Measurements from ENCODE around the gene ZSWIM7. TPM values are rescaled to one million over a fixed set of nuclear protein-coding genes. Genes with fewer than 3 reads are reported as not detected.

ZSWIM7 gene
- total and polyA plus RNA-seq, 2 of the 4 experiments (the other 2 are of a cell fraction): 6.8 to 12.1 TPM

- no peak for TF ChIP-seq ELK1 (IDR thresholded peaks at IDR 0.05; ENCODE audit: borderline replicate concordance, low read depth, low read length)
- no peak for TF ChIP-seq CHD1 (IDR thresholded peaks at IDR 0.05; ENCODE audit: low read depth, low read length)
- no peak for TF ChIP-seq FOS (IDR thresholded peaks at IDR 0.05; ENCODE audit: low read depth, low read length)
- TF ChIP-seq CEBPB (IDR thresholded peaks at IDR 0.05; ENCODE audit: low read depth, low read length): no peak
These were observed 1.4 kb downstream of the ZSWIM7 start (continued) for GRCh38 chr17:15998031-15998562.

GRCh38 chr17:15996322-15996721 is 3.2 kb downstream of the ZSWIM7 start:
- Histone ChIP-seq H3K79me1 (ENCODE audit: low read depth in 1 of 2, low read length in 2 of 2) (peaks cover 19 to 24% of the 10 kb centered on the region in 2 experiments), H4K20me1 (ENCODE audit: insufficient read depth, low read length) (peaks cover 5% of the 10 kb centered on the region; the same call in 1 of the 2 replicates), H2BK20ac (ENCODE audit: low read depth, low read length) (no peak overlapping the region), H2AFZ (replicated peaks; ENCODE audit: low read length, poor library complexity) (no peak overlapping the region), H3K9me3 (ENCODE audit: control insufficient read depth, insufficient read depth, low read length) (no peaks in the 10 kb centered on the region), H2AK5ac (ENCODE audit: low read depth, low read length) (no peak overlapping the region), H3K23ac (ENCODE audit: low read depth, low read length) (no peak overlapping the region), H3K4me2 (ENCODE audit: low read depth, low read length) (no peak overlapping the region), H3K4ac (ENCODE audit: low read depth, low read length) (no peak overlapping the region), H3K56ac (ENCODE audit: extremely low read depth, insufficient read depth, low read length) (no peak overlapping the region), H4K5ac (ENCODE audit: low read depth, low read length) (no peak overlapping the region), H3K9me1 (ENCODE audit: insufficient read depth, low read length) (peaks cover 5% of the 10 kb centered on the region; the same call in 1 of the 2 replicates), H3K4me3 (ENCODE audit: insufficient read depth, low read depth, low read length) (no peak overlapping the region), H2BK5ac (ENCODE audit: low read depth, low read length, poor library complexity, severe bottlenecking) (no peak overlapping the region), H3K27me3 (ENCODE audit: control insufficient read depth, insufficient read depth, low read length) (no peaks in the 10 kb centered on the region), H2BK15ac (ENCODE audit: low read depth, low read length) (no peak overlapping the region), H4K8ac (ENCODE audit: low read depth in 2 of 2, low read length in 2 of 2) (no peak overlapping the region), H3K9ac (ENCODE audit: low read depth, low read length) (no peak overlapping the region), H4K91ac (ENCODE audit: insufficient read depth, low read depth, low read length) (no peak overlapping the region), H3K18ac (ENCODE audit: low read depth, low read length) (no peak overlapping the region), H3K14ac (replicated peaks; ENCODE audit: low read depth, low read length) (no peak overlapping the region), H3K4me1 (ENCODE audit: control insufficient read depth, insufficient read depth, low read length) (peaks cover 6% of the 10 kb centered on the region; the same call in 1 of the 2 replicates), H2BK120ac (ENCODE audit: low read depth, low read length) (no peak overlapping the region), H3K27ac (ENCODE audit: insufficient read depth, low read length) (no peak overlapping the region), H3K36me3 (ENCODE audit: control insufficient read depth, insufficient read depth, low read length) (peaks cover 4% of the 10 kb centered on the region), H2AK9ac (replicated peaks; ENCODE audit: low read depth, low read length, poor library complexity) (no peak overlapping the region)
- POLR2A ChIA-PET (ENCODE audit: unreplicated experiment): interaction anchor here (0.6 kb wide), 1 partner anchor 93 kb away, joined by 3 read pairs; no protein-coding TSS in a partner anchor
- TF ChIP-seq ELK1 (IDR thresholded peaks at IDR 0.05; ENCODE audit: borderline replicate concordance, low read depth, low read length) (no peak), CEBPB (IDR thresholded peaks at IDR 0.05; ENCODE audit: low read depth, low read length) (peak; percentile 94), RCOR1 (IDR thresholded peaks at IDR 0.05; ENCODE audit: insufficient replicate concordance, low read length) (no peak)
- no peak for ATAC-seq (ENCODE audit: low read depth)
- no TSS peak for BruUV-seq (replicated peaks)
- intact Hi-C loops (cut with micrococcal nuclease): no loop called here
- dilution Hi-C loops (cut with HindIII; ENCODE audit: low sequenced_read_pairs, unreplicated experiment): no loop called here
- DNase-seq: no peak
- WGBS, 2 experiments (ENCODE audit: extremely low coverage in 2 of 2, insufficient read length in 1 of 2): no CpG with 5 or more reads among the region's 6 CpGs
- in situ Hi-C loops (cut with MboI; ENCODE audit: low sequenced_read_pairs): loop anchor here (5.0 kb wide), 1 partner anchor 169 kb away; no protein-coding TSS in a partner anchor
- CTCF ChIA-PET: no interaction called here

Measured in IMR-90 (cell line).